AG04450 (cell line): Measurements from ENCODE around the gene PGM1. TPM values are rescaled to one million over a fixed set of nuclear protein-coding genes. Genes with fewer than 3 reads are reported as not detected.

Source experiments
- CTCF ChIA-PET: fragments of 300-600, 350-600 bp; formaldehyde crosslinking; extraction: SDS; loops from one replicate; lab custom pipeline; 2022; ENCODE audit warnings: antibody characterized with exemption, inconsistent platforms; lab: Charles Lee
- POLR2A ChIA-PET: fragments of 350-600 bp; formaldehyde crosslinking; extraction: SDS; loops from one replicate; lab custom pipeline; 2021; ENCODE audit warnings: antibody characterized with exemption, inconsistent platforms; lab: Yijun Ruan, JAX
- DNase-seq: peaks from one replicate; pipeline ENCODE4 v3.0.0-alpha.2; 2011; ENCODE audit warnings: low read depth, low spot score
- H3K27ac ChIP-seq: one replicate; pipeline ENCODE4 v1.5.1; 2012; ENCODE audit warnings: low read depth, low read length, control low read depth
- H3K27me3 ChIP-seq: one replicate; pipeline ENCODE4 v1.6.0; 2012; ENCODE audit warnings: low read length; ENCODE audit not compliant: control insufficient read depth, insufficient read depth
- H3K4me3 ChIP-seq: 2 replicates; pipeline ENCODE4 v1.5.1; 2011; ENCODE audit warnings: mild to moderate bottlenecking, low read depth, low read length, control low read depth
- H3K9me3 ChIP-seq: 2 replicates; pipeline ENCODE4 v1.5.1; 2012; ENCODE audit warnings: low read length; ENCODE audit not compliant: control insufficient read depth, insufficient read depth
- polyA plus RNA-seq: library from polyadenylated mRNA; depleted of rRNA; stranded (reverse); fragments of >200 nt; gene quantifications from 2 replicates; pipeline ENCODE4 v1.2.3, GENCODE V29; 2011
- TF ChIP-seq, protein P1 (sequence below): IDR thresholded peaks from 2 replicates; pipeline ENCODE4 v1.5.1; 2011; ENCODE audit warnings: low read depth, low read length, control low read depth, inconsistent platforms

PGM1 gene
- polyA plus RNA-seq, 1 experiment = 25.0 TPM

DNA sequence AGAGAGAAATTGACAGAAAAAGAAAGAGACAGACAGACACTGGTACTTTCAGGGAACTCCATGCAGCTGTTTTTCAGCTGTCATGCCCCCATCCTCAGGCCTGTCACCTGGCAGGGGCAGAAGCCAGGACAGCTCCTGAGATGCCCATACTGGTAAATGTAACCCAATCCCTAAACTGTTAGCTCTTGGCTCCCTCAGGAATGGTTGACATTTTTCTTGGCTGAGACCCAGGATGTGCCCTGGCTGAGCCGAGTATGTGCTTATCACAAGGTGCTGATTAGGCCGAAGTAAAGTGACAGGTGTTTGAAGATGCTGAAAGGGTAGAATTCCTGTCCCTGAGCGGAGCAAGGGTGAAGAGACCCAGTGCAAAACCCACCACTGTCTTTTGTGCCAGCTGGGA, 50.7 kb downstream of the PGM1 start:
- Histone ChIP-seq H3K27me3 (no peaks in the 10 kb centered on the region), H3K27ac (no peak overlapping the region), H3K4me3 (no peak overlapping the region), H3K9me3 (no peaks in the 10 kb centered on the region)
- CTCF ChIA-PET = interaction anchor here (1.4 kb wide), 1 partner anchor 31 kb away, joined by 3 read pairs; no protein-coding TSS in a partner anchor
- DNase-seq = no peak
- TF ChIP-seq, protein P1, sequence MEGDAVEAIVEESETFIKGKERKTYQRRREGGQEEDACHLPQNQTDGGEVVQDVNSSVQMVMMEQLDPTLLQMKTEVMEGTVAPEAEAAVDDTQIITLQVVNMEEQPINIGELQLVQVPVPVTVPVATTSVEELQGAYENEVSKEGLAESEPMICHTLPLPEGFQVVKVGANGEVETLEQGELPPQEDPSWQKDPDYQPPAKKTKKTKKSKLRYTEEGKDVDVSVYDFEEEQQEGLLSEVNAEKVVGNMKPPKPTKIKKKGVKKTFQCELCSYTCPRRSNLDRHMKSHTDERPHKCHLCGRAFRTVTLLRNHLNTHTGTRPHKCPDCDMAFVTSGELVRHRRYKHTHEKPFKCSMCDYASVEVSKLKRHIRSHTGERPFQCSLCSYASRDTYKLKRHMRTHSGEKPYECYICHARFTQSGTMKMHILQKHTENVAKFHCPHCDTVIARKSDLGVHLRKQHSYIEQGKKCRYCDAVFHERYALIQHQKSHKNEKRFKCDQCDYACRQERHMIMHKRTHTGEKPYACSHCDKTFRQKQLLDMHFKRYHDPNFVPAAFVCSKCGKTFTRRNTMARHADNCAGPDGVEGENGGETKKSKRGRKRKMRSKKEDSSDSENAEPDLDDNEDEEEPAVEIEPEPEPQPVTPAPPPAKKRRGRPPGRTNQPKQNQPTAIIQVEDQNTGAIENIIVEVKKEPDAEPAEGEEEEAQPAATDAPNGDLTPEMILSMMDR = no peak
- POLR2A ChIA-PET = interaction anchor here (0.6 kb wide), 1 partner anchor 1359 kb away, joined by 4 read pairs; no protein-coding TSS in a partner anchor

DNA sequence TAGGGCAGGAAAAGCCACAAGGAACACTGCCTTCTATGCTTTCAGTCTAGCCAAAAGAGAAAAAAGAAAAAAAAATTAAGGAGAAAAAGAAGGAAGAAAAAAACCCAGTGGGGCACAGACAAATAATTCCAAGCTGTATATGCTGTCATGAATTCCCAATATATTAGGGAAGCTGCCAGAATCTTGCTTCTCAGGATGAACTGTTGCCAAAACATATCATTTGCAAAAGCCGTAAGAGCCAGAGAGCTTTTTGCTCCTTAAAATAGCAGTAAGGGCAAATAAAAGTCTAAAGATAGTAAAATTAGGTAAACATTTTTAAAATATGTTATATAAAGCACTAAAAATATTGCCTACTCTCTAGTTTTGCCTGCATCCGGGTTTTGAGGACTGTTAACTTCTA, 52.1 kb downstream of the PGM1 start:
- POLR2A ChIA-PET = no interaction called here
- TF ChIP-seq, protein P1 = no peak
- H3K27ac ChIP-seq = no peak overlapping the region
- CTCF ChIA-PET = no interaction called here
- no peaks in the 10 kb centered on the region for H3K9me3 ChIP-seq
- H3K27me3 ChIP-seq = no peaks in the 10 kb centered on the region
- no peak overlapping the region for H3K4me3 ChIP-seq
- no peak for DNase-seq

DNA sequence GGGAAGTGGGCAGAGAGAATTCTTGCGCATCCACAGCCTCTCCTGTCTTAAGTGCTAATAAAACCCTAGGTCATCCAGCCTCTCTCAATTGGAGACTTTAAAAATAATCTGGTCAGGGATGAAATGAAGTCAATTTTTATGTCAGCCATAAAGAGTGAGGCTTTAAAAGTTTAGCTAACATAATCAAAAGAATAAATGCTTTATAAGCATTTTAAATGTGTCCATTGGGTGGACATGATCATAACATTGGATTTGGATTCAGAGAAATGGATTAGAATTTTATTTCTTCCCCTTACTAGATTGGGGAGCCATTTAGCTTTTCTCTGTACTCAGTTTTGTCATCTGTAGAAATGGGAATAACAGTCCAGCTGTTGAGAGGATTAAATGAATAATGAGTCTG, 55.5 kb downstream of the PGM1 start:
- TF ChIP-seq, protein P1 = no peak

DNA sequence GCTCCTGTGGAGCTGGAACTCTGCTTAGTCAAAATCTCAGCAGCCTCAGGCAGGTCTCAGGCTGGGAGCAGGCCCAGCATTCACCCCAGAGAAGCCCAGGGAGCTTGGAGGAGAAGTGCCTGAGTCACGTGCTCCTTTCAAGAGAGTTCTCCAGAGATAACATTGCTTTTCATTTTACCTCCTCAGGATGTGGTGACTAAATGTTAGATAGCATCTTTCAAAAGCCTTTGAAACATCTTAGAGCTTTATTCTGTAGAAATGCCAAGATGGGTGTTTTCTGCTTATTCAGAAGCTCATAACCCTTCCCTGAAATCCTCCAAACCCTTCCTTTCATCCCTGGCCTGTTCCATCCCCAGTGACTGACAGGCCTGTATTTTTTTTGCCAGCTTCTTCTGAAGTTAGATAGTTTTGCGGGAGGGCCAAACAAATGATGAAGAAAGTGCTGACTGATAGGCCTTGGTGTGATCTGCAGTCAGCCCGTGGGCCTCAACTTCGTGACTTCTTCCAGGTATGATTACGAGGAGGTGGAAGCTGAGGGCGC, 58.0 kb downstream of the PGM1 start:
- Histone ChIP-seq H3K9me3 (no peaks in the 10 kb centered on the region), H3K27ac (no peak overlapping the region), H3K4me3 (no peak overlapping the region), H3K27me3 (no peaks in the 10 kb centered on the region)
- TF ChIP-seq, protein P1 = no peak
- no peak for DNase-seq
- ChIA-PET POLR2A (no interaction called here), CTCF (no interaction called here)

More for the DNA sequence above, 55.5 kb downstream of the PGM1 start:
- ChIA-PET POLR2A (no interaction called here), CTCF (interaction anchor here (0.5 kb wide), 1 partner anchor 226 kb away, joined by 3 read pairs; no protein-coding TSS in a partner anchor)
- H3K4me3 ChIP-seq = no peak overlapping the region
- H3K27me3 ChIP-seq = no peaks in the 10 kb centered on the region
- DNase-seq = no peak
- no peak overlapping the region for H3K27ac ChIP-seq
- H3K9me3 ChIP-seq = no peaks in the 10 kb centered on the region

- H3K9me3 ChIP-seq = no peaks in the 10 kb centered on the region
- TF ChIP-seq, protein P1 = no peak
- ChIA-PET POLR2A (no interaction called here), CTCF (no interaction called here)
- no peak overlapping the region for H3K27ac ChIP-seq
- no peak overlapping the region for H3K4me3 ChIP-seq
- no peak for DNase-seq
- no peaks in the 10 kb centered on the region for H3K27me3 ChIP-seq
These were observed 60.8 kb downstream of the PGM1 start for GRCh38 chr1:63653976-63654375.
